Right lobe of liver (tissue), 6 donors: ENCODE measurements around the gene FGFR1OP2. TPM values are rescaled to one million over a fixed set of nuclear protein-coding genes. Genes with fewer than 3 reads are reported as not detected.

ENCODE experiments used
- ATAC-seq, 4 donors: fragments of 200-7000 bp; cut with Tn5 transposase; one replicate each; pipeline ENCODE4 v1.9.1; 2020; ENCODE audit warnings: mild to moderate bottlenecking in 4 of 4, moderate library complexity in 4 of 4
- DNase-seq, 3 donors: peaks; one replicate each; pipeline ENCODE4 v3.0.0-alpha.2; 2020
- H3K27ac ChIP-seq, 3 donors: fragments of 200-600 bp; one replicate each; pipeline ENCODE4 v1.8.0; 2022
- H3K27me3 ChIP-seq, 2 donors: fragments of 200-600 bp; one replicate each; pipeline ENCODE4 v1.8.0; 2022
- H3K36me3 ChIP-seq, 4 donors: fragments of 200-600 bp; sonication (generic) in 1 of 4; one replicate each; pipeline versions ENCODE4 v1.5.1 to v1.8.0; 2017 to 2022; ENCODE audit warnings: control low read depth in 1 of 4
- H3K4me1 ChIP-seq, 4 donors: fragments of 200-600 bp; sonication (generic) in 1 of 4; one replicate each; pipeline versions ENCODE4 v1.5.1 to v1.8.0; 2017 to 2022; ENCODE audit warnings: control low read depth in 1 of 4
- H3K4me3 ChIP-seq, 3 donors: fragments of 200-600 bp; one replicate each; pipeline ENCODE4 v1.8.0; 2022
- H3K9me3 ChIP-seq, 4 donors: fragments of 200-600 bp; sonication (generic) in 1 of 4; one replicate each; pipeline versions ENCODE4 v1.5.1 to v1.8.0; 2017 to 2022; ENCODE audit warnings: control low read depth in 1 of 4
- POLR2A ChIP-seq: fragments of 450-650 bp; IDR thresholded peaks from one replicate; pipeline ENCODE4 v1.6.1; 2017; ENCODE audit warnings: antibody characterized with exemption, mild to moderate bottlenecking
- WGBS: methylation state at CpG from one replicate; pipeline ENCODE4 v1.1.6; 2018; ENCODE audit warnings: low coverage, low lambda C conversion rate; ENCODE audit not compliant: insufficient coverage; ENCODE audit errors: missing lambda C conversion rate; 5-methylcytosine and 5-hydroxymethylcytosine counted together
- intact Hi-C, 2 donors: fragments of 100-400 bp; cut with DNase I; formaldehyde crosslinking; loops; one replicate each; pipeline versions ENCODE4 v1.11.2 to v1.14.1; 2022
- total RNA-seq, 6 experiments: library from RNA; depleted of rRNA in 2 of 6; stranded (reverse); fragments of >200 nt in 2 of 6; fragmentation: NEBNext Ultra II Directional in 3 of 6; extraction: Animal tissue kit (Norgen Biotek cat#: 25700) in 3 of 6; gene quantifications; one replicate each; pipeline versions ENCODE4 v1.1.0 to v1.2.4, GENCODE V29; 2016 to 2023
- TF ChIP-seq, protein P1 (sequence below), 4 donors: fragments of 200-600 bp in 3 of 4; fragments of 450-650 bp in 1 of 4; IDR thresholded peaks; one replicate each; pipeline versions ENCODE4 v1.5.1 to v1.8.0; 2016 to 2022; ENCODE audit warnings: antibody characterized with exemption in 4 of 4, mild to moderate bottlenecking in 2 of 4
- donor health status: DM: no; HTN: yes; CAD: no.
- donor health status: DM: no; HTN: no; CAD: no.
- donor health status: DM: no; HTN: no; CAD: no.
- donor health status: DM: no; HTN: yes; CAD: no.
- donor health status: DM: no; HTN: yes; CAD: no.

The FGFR1OP2 gene
- total RNA-seq, 6 experiments from 2014 or later, result 13.3 to 29.6 (median 20.1) TPM

DNA sequence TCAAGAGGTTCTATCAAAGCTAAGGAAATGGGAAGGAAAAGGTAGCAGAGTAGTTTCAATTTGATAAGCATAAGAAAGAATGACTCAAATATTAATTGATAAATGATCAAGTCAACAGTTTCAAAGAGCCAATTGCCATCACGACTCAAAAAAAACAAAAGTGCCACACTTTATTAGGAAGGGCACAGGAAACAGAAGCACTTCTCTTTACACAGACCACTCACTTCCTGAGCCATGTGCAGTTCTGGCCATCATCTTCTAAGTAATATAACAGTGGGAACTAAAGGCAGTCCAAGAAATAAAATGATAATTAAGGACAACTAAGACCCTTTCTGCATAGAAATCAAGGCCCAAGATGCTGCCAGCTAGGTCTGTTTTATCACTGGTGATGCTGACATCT is 62.7 kb downstream of the FGFR1OP2 start:
- peak in 1 of 4 donors; percentile 15 for ATAC-seq
- H3K4me3 ChIP-seq, result no peak overlapping the region
- H3K9me3 ChIP-seq, result no peaks in the 10 kb centered on the region
- H3K36me3 ChIP-seq, result peaks cover 0 to 4% (median under 1%) of the 10 kb centered on the region in 4 donors
- no peak overlapping the region for H3K27ac ChIP-seq
- intact Hi-C loops, result no loop called here
- DNase-seq, result no peak
- 41% methylated on average over 1 of the region's 1 CpG for WGBS
- TF ChIP-seq POLR2A, result no peak
- TF ChIP-seq, protein P1, sequence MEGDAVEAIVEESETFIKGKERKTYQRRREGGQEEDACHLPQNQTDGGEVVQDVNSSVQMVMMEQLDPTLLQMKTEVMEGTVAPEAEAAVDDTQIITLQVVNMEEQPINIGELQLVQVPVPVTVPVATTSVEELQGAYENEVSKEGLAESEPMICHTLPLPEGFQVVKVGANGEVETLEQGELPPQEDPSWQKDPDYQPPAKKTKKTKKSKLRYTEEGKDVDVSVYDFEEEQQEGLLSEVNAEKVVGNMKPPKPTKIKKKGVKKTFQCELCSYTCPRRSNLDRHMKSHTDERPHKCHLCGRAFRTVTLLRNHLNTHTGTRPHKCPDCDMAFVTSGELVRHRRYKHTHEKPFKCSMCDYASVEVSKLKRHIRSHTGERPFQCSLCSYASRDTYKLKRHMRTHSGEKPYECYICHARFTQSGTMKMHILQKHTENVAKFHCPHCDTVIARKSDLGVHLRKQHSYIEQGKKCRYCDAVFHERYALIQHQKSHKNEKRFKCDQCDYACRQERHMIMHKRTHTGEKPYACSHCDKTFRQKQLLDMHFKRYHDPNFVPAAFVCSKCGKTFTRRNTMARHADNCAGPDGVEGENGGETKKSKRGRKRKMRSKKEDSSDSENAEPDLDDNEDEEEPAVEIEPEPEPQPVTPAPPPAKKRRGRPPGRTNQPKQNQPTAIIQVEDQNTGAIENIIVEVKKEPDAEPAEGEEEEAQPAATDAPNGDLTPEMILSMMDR (IDR thresholded peaks at IDR 0.05), result no peak
- H3K27me3 ChIP-seq, result no peaks in the 10 kb centered on the region
- H3K4me1 ChIP-seq, result peaks cover 0 to 13% (median 0%) of the 10 kb centered on the region in 4 donors

DNA sequence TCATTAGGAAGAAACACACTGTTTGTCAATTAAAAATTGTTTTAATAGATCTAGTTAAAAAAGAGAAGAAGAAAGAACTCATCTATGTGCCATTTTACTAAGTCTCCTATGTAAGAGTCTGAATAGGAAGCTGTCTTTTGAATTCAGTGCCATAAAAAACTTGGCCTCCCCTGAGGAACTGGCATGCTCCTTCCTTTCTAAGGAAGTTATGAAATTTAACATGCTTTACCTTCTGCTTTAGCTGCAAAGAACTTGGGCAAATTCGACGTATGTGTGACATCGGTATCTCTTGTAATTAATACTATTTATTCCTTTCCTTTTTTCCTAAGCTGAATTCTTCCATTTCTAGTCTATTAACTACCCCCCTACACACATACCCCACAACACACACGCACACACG is 63.4 kb downstream of the FGFR1OP2 start:
- Histone ChIP-seq H3K4me3 (no peak overlapping the region), H3K4me1 (peaks cover 0 to 13% (median 3%) of the 10 kb centered on the region in 4 donors), H3K27me3 (no peaks in the 10 kb centered on the region), H3K27ac (no peak overlapping the region), H3K9me3 (no peaks in the 10 kb centered on the region), H3K36me3 (peaks cover 0 to 4% (median under 1%) of the 10 kb centered on the region in 4 donors)
- no peak for ATAC-seq
- TF ChIP-seq POLR2A, result no peak
- TF ChIP-seq, protein P1 (IDR thresholded peaks at IDR 0.05), result no peak
- 65% methylated on average over 5 of the region's 5 CpGs for WGBS
- DNase-seq, result no peak
- intact Hi-C loops, result no loop called here

- intact Hi-C loops, result no loop called here
- TF ChIP-seq POLR2A, result no peak
- TF ChIP-seq, protein P1 (IDR thresholded peaks at IDR 0.05), result no peak
- WGBS, result 69% methylated on average over 5 of the region's 5 CpGs
- no peaks in the 10 kb centered on the region for H3K27me3 ChIP-seq
- peaks cover 0 to 4% (median under 1%) of the 10 kb centered on the region in 4 donors for H3K36me3 ChIP-seq
- DNase-seq, result no peak
- no peak overlapping the region for H3K4me3 ChIP-seq
- H3K27ac ChIP-seq, result no peak overlapping the region
- peaks cover 0 to 16% (median 5%) of the 10 kb centered on the region in 4 donors for H3K4me1 ChIP-seq
- ATAC-seq, result no peak
- no peaks in the 10 kb centered on the region for H3K9me3 ChIP-seq
Observed at GRCh38 chr12:27002141-27002540, 63.9 kb downstream of the FGFR1OP2 start.

- Histone ChIP-seq H3K4me1 (peaks cover 0 to 24% (median 8%) of the 10 kb centered on the region in 4 donors), H3K27me3 (no peaks in the 10 kb centered on the region), H3K27ac (no peak overlapping the region), H3K4me3 (no peak overlapping the region), H3K9me3 (no peaks in the 10 kb centered on the region), H3K36me3 (peaks cover 0 to 4% (median 2%) of the 10 kb centered on the region in 4 donors)
- intact Hi-C loops, result no loop called here
- DNase-seq (no peak), ATAC-seq (no peak)
- WGBS, result 87% methylated on average over 6 of the region's 6 CpGs
- TF ChIP-seq, protein P1 (IDR thresholded peaks at IDR 0.05), result no peak
- TF ChIP-seq POLR2A, result no peak
Observed at GRCh38 chr12:27003421-27004381, 65.4 kb downstream of the FGFR1OP2 start.
